ENCODE data around the gene IGFLR1. TPM values are rescaled to one million over a fixed set of nuclear protein-coding genes. Genes with fewer than 3 reads are reported as not detected.
"Not testable (repeated sequence)": the region's sequence is repeated elsewhere in the genome, so short reads cannot be mapped to it uniquely, and the experiment has no call there.

IGFLR1 gene
- total RNA-seq, 1 experiment from 2014 or later = 1.6 TPM

DNA sequence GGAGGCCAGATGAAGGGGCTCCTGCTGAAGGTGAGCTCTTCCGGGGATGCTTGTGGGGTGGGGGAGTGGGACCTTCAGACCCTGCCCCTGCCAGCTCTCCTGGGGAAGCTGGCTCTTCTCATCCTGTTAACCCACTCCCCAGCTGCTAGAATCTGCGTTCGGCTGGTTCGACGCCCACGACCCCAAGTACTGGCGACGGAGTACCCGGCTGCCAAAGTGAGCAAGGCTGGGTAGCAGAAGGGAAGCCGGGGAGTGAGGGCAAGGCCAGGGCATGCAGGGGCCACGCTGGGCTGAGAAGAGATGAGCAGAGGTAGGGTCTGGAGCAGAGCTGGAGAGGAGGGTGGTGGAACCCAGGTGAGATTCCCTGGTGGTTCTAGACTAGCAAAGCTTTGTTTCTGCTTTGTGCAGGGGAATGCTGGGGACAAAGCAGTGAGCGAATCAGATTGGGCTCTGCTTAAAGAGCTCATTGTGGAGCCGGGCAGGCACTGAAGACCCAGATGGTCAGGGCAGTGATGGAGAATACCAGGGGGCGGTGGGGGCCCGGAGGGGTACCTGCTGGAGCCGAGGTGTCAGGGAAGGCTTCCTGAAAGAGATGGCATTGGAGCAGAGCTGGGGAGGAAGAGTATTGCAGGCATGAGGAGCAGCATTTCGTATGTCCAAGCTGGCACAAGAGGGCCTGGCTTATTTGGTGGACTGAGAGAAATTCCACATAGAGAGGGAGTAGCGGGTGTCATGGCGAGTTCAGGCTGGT is 14.1 kb downstream of the IGFLR1 start:
- DNase-seq (ENCODE audit: extremely low read depth, low read depth) = no peak

GRCh38 chr19:35727053-35727955 is 14.9 kb downstream of the IGFLR1 start:
- DNase-seq (ENCODE audit: extremely low read depth, low read depth) = no peak

- no peak for DNase-seq (ENCODE audit: extremely low read depth, low read depth)
Measured at GRCh38 chr19:35725216-35725861, 16.9 kb downstream of the IGFLR1 start.

- no peak for DNase-seq (ENCODE audit: extremely low read depth, low read depth)
Measured at GRCh38 chr19:35724560-35724959, 17.7 kb downstream of the IGFLR1 start.

GRCh38 chr19:35724132-35724531 is 18.1 kb downstream of the IGFLR1 start:
- DNase-seq (ENCODE audit: extremely low read depth, low read depth) = not testable (repeated sequence)

DNA sequence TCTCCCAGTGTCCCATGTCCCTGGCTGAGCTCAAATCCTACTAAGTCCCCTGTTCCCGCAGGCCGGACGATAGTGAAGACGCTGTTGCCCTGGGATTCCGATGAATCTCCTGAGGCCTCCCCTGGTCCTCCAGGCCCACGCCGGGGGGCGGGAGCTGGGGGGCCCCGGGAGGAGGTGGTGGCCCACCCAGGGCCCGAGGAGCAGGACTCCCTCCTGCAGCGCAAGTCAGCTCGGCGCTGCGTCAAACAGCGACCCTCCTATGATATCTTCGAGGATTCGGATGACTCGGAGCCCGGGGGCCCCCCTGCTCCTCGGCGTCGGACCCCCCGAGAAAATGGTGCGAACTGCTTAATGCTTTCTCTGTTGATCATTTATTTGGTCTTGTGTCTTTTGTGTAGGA is 18.6 kb downstream of the IGFLR1 start:
- DNase-seq (ENCODE audit: extremely low read depth, low read depth) = no peak

- no peak for DNase-seq (ENCODE audit: extremely low read depth, low read depth)
Measured at GRCh38 chr19:35722897-35723296, 19.4 kb downstream of the IGFLR1 start.

DNA sequence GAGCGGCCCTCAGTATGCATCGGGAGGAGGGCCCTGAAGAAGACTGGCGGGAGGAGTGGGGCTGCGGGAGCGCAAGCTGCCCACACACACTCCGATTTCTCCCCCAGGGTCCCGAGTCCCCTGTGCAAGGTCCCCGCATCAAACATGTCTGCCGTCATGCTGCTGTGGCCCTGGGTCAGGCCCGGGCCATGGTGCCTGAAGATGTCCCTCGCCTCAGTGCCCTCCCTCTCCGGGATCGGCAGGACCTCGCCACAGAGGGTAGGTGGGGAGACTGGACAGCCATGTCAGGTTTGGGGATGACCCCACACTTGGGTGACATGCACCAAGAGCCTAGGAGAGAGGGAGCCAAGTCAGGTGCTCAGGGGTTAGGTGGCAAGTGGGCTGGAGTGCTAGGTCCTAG is 19.8 kb downstream of the IGFLR1 start:
- no peak for DNase-seq (ENCODE audit: extremely low read depth, low read depth)

- DNase-seq (ENCODE audit: extremely low read depth, low read depth) = no peak
Measured at GRCh38 chr19:35721374-35721773, 20.9 kb downstream of the IGFLR1 start.

- no peak for DNase-seq (ENCODE audit: extremely low read depth, low read depth)
Measured at GRCh38 chr19:35720648-35721047, 21.6 kb downstream of the IGFLR1 start.

GRCh38 chr19:35720163-35720524 is 22.1 kb downstream of the IGFLR1 start:
- DNase-seq (ENCODE audit: extremely low read depth, low read depth) = no peak

- no peak for DNase-seq (ENCODE audit: extremely low read depth, low read depth)
Measured at GRCh38 chr19:35719402-35720162, 22.7 kb downstream of the IGFLR1 start.

DNA sequence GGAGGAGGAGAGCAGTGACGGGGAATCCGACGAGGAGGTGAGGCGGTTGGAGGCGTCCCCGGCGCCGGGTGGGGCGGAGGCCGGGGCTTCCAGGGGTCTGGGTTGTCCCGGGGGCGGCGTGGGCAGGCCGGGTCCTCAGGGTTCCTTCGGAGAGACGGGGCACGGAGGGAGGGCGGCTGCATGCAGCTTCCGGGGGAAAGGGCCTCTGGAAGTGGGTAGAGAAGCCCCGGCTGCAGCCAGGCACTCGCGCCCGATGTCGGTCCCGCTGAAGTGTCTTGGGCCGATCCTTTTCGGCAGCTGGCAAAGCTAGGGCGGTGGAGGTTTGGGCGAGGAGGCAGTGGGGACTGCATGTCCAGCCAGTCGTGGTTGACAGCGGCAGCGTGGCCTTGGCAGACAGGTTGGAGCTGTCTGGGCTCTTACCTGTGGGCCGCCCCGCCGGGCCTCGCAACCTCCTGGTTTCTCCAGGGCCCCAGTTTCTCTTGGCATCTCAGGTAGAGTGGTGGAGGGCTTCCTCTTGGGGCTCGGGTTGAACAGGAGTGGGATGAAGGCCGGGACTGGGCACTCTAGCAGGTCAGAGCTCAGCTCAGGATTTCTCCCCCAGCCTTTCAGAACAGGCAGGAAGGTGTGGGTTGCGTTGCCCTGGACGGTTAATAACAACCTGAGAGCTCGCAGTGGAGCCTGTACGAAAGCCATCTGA is 23.8 kb downstream of the IGFLR1 start:
- DNase-seq (ENCODE audit: extremely low read depth, low read depth) = no peak

GRCh38 chr19:35717665-35718344 is 24.4 kb downstream of the IGFLR1 start, which contains the start of gene KMT2B:
Gene KMT2B, plus strand, starts transcription at chr19:35718003. Its CDS starts 16 bp downstream, at chr19:35718019.
- DNase-seq (ENCODE audit: extremely low read depth, low read depth) = peak; percentile 94

DNA sequence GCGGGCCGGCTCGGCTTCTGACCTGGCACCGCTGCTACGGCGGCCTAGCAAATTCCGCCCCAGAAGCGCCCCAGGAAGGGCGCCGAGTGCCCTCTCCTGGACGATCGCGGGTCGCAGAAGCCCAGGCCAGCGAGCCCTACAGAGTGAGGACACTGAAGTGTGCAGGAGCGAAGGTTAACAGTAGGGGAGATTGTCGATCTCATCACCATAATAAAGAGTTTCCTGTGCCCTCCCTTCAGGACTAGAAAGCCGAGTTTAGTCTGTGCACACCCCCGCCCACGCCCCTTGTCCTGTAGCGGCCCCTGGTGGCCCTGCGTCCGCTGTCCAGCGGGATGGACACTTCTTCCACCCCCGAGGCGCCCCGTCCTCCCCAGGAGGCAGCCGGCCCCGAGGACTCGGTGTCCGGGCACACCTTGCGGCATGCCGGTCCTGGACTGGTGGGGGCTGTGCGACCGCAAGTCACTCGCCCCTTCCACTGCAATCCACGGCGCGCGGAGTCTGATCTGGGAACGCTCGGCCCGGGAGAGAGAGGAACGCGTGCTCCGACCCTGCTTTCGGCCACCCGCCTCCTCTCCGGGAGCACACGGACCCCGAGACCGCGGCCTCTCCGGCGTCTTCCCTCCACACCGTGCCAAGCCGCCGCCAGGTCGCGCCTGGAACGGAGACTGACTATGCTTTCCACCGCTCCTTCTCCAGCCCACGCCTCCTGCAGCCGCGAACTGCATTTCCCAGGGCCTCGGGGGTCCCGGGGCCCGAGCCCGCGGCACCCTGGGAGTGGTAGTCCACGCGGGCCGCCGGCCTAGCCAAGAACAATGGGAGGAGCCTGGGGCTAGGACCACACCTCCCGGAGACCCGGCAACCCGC is 25.2 kb downstream of the IGFLR1 start:
- peak; percentile 86 for DNase-seq (ENCODE audit: extremely low read depth, low read depth)

DNA sequence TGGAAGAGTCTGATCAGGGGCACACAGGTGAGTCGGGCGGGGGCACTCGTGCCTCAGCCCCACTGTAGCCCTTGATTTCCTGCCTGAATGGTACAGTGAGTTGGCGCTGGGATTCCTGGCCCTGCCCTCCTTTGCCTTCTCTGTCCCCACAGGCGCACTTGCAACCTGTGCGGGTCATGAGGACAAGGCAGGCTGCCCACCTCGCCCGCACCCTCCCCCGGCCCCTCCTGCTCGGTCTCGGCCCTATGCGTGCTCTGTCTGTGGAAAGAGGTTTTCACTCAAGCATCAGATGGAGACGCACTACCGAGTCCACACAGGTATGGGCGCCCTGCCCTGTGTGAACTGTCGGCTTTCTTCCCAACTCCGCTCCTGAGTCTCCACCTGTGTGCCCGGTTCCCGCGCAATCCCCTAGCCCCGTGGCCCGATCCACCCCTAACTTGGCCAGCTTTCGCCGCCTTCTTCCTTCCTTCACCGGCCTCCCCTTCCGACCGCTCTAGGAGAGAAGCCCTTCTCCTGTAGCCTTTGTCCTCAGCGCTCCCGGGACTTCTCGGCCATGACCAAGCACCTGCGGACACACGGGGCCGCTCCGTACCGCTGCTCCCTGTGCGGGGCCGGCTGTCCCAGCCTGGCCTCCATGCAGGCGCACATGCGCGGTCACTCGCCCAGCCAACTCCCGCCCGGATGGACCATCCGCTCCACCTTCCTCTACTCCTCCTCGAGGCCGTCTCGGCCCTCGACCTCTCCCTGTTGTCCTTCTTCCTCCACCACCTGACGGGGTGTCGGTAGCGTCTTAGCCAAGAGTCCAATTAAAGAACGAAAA is 26.1 kb downstream of the IGFLR1 start:
- no peak for DNase-seq (ENCODE audit: extremely low read depth, low read depth)

GRCh38 chr19:35715355-35715809 is 26.9 kb downstream of the IGFLR1 start:
- DNase-seq (ENCODE audit: extremely low read depth, low read depth) = no peak

Measured in NCI-H460 (cell line).